Astrocyte (in vitro differentiated cells and primary cell): ENCODE data around the gene PNMA1. TPM values are rescaled to one million over a fixed set of nuclear protein-coding genes. Genes with fewer than 3 reads are reported as not detected.
A peak's percentile ranks its signal among the peaks of the same experiment; 100 is the strongest.

Experiments
- DNase-seq: peaks from one replicate; pipeline ENCODE4 v3.0.0-alpha.2; 2010; ENCODE audit warnings: low read depth
- FAIRE-seq: peaks from 2 replicates; lab custom pipeline; 2011; peaks lifted over from hg19 to GRCh38; lab: Jason Lieb, UNC
- H2AFZ ChIP-seq: 2 replicates; pipeline ENCODE4 v1.6.0; 2012; ENCODE audit warnings: low read depth, low read length, inconsistent platforms
- H3K27ac ChIP-seq: 2 replicates; pipeline ENCODE4 v1.5.1; 2011; ENCODE audit warnings: low read depth, low read length, inconsistent platforms
- H3K27me3 ChIP-seq: 2 replicates; pipeline ENCODE4 v1.6.0; 2011; ENCODE audit warnings: low read length, inconsistent platforms; ENCODE audit not compliant: insufficient read depth
- H3K36me3 ChIP-seq: 2 replicates; pipeline ENCODE4 v1.5.1; 2011; ENCODE audit warnings: low read length, inconsistent platforms; ENCODE audit not compliant: insufficient read depth
- H3K4me1 ChIP-seq: 2 replicates; pipeline ENCODE4 v1.5.1; 2011; ENCODE audit warnings: low read length, inconsistent platforms; ENCODE audit not compliant: insufficient read depth
- H3K4me2 ChIP-seq: 2 replicates; pipeline ENCODE4 v1.6.0; 2012; ENCODE audit warnings: low read length, inconsistent platforms
- H3K4me3 ChIP-seq: 2 replicates; pipeline ENCODE4 v1.5.1; 2011; ENCODE audit warnings: low read depth, mild to moderate bottlenecking, low read length, inconsistent platforms; ENCODE audit not compliant: insufficient read depth
- H3K79me2 ChIP-seq: 2 replicates; pipeline ENCODE4 v1.6.0; 2012; ENCODE audit warnings: mild to moderate bottlenecking, low read length, inconsistent platforms; ENCODE audit not compliant: insufficient read depth
- H3K9ac ChIP-seq: 2 replicates; pipeline ENCODE4 v1.6.0; 2012; ENCODE audit warnings: mild to moderate bottlenecking, low read length, inconsistent platforms
- H3K9me3 ChIP-seq: 2 replicates; pipeline ENCODE4 v1.5.1; 2012; ENCODE audit warnings: low read depth, mild to moderate bottlenecking, low read length, inconsistent platforms; ENCODE audit not compliant: insufficient read depth
- H4K20me1 ChIP-seq: 2 replicates; pipeline ENCODE4 v1.6.0; 2012; ENCODE audit warnings: low read length, inconsistent platforms; ENCODE audit not compliant: insufficient read depth
- H3K27ac Mint-ChIP-seq: one replicate; pipeline ENCODE4 v1.8.0; 2021; ENCODE audit warnings: mild to moderate bottlenecking, mixed read lengths; ENCODE audit not compliant: unreplicated experiment
- H3K27me3 Mint-ChIP-seq: one replicate; pipeline ENCODE4 v1.8.0; 2021; ENCODE audit warnings: low read depth, mixed read lengths; ENCODE audit not compliant: unreplicated experiment
- H3K36me3 Mint-ChIP-seq: one replicate; pipeline ENCODE4 v1.8.0; 2021; ENCODE audit warnings: low read depth, mixed read lengths; ENCODE audit not compliant: unreplicated experiment
- H3K4me1 Mint-ChIP-seq: one replicate; pipeline ENCODE4 v1.8.0; 2021; ENCODE audit warnings: low read depth, mixed read lengths; ENCODE audit not compliant: unreplicated experiment
- H3K4me3 Mint-ChIP-seq: one replicate; pipeline ENCODE4 v1.8.0; 2021; ENCODE audit warnings: mild to moderate bottlenecking, moderate library complexity, mixed read lengths; ENCODE audit not compliant: unreplicated experiment
- H3K9me3 Mint-ChIP-seq: one replicate; pipeline ENCODE4 v1.8.0; 2021; ENCODE audit warnings: mild to moderate bottlenecking, mixed read lengths; ENCODE audit not compliant: unreplicated experiment
- EZH2 ChIP-seq: IDR thresholded peaks from 2 replicates; pipeline ENCODE4 v1.6.1; 2012; ENCODE audit warnings: mild to moderate bottlenecking, low read length, inconsistent platforms; ENCODE audit not compliant: insufficient read depth
- total RNA-seq: library from RNA; stranded (reverse); gene quantifications from 2 replicates; pipeline ENCODE4 v1.2.1, GENCODE V29; 2021
- TF ChIP-seq, protein P1 (sequence below): IDR thresholded peaks from 2 replicates; pipeline ENCODE4 v1.5.1; 2011; ENCODE audit warnings: low read depth, mild to moderate bottlenecking, inconsistent platforms, low read length, moderate library complexity; ENCODE audit not compliant: insufficient read depth

Gene PNMA1
- total RNA-seq, 1 donor from 2014 or later, result 67.4 TPM

DNA sequence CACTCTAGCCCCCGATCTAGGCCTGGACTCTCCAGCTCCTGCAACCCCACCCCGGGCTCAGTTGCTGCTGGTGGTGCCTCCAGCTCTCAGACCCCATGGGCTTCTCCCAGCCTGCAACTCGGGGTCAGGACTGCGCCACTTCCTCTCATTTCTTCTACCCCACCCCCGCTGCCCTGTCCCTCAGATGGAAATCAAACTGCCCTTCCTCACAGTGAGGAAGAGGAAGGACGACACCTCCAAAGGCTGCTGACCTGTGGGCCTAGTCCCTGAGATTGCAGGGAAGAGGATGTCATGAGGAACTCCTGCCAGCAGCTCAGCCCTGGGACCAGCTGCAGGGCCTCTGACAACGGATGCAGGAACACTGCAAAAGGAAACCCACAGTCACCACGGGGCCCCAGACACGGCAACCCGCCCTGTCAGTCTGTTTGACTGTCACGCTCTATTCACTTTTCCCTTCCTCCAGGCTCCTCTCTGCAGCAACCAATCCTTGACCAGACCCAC lies 29.3 kb upstream of the PNMA1 start:
- Histone ChIP-seq H3K9ac (peak overlapping the region; percentile 37), H3K4me2 (peak overlapping the region; percentile 82), H2AFZ (no peak overlapping the region), H3K4me3 (no peak overlapping the region), H4K20me1 (peaks cover 100% of the 10 kb centered on the region), H3K27ac (no peak overlapping the region), H3K4me1 (peaks cover 61% of the 10 kb centered on the region), H3K27me3 (no peaks in the 10 kb centered on the region), H3K79me2 (peaks cover 100% of the 10 kb centered on the region), H3K9me3 (no peaks in the 10 kb centered on the region), H3K36me3 (no peaks in the 10 kb centered on the region)
- Mint-ChIP-seq H3K4me1 (peaks cover 65% of the 10 kb centered on the region), H3K4me3 (peak overlapping the region; percentile 50), H3K27ac (peak overlapping the region; percentile 77), H3K9me3 (no peaks in the 10 kb centered on the region), H3K36me3 (no peaks in the 10 kb centered on the region), H3K27me3 (no peaks in the 10 kb centered on the region)
- FAIRE-seq, result no peak
- no peak for DNase-seq
- no peak for TF ChIP-seq EZH2
- TF ChIP-seq, protein P1, sequence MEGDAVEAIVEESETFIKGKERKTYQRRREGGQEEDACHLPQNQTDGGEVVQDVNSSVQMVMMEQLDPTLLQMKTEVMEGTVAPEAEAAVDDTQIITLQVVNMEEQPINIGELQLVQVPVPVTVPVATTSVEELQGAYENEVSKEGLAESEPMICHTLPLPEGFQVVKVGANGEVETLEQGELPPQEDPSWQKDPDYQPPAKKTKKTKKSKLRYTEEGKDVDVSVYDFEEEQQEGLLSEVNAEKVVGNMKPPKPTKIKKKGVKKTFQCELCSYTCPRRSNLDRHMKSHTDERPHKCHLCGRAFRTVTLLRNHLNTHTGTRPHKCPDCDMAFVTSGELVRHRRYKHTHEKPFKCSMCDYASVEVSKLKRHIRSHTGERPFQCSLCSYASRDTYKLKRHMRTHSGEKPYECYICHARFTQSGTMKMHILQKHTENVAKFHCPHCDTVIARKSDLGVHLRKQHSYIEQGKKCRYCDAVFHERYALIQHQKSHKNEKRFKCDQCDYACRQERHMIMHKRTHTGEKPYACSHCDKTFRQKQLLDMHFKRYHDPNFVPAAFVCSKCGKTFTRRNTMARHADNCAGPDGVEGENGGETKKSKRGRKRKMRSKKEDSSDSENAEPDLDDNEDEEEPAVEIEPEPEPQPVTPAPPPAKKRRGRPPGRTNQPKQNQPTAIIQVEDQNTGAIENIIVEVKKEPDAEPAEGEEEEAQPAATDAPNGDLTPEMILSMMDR, result no peak

DNA sequence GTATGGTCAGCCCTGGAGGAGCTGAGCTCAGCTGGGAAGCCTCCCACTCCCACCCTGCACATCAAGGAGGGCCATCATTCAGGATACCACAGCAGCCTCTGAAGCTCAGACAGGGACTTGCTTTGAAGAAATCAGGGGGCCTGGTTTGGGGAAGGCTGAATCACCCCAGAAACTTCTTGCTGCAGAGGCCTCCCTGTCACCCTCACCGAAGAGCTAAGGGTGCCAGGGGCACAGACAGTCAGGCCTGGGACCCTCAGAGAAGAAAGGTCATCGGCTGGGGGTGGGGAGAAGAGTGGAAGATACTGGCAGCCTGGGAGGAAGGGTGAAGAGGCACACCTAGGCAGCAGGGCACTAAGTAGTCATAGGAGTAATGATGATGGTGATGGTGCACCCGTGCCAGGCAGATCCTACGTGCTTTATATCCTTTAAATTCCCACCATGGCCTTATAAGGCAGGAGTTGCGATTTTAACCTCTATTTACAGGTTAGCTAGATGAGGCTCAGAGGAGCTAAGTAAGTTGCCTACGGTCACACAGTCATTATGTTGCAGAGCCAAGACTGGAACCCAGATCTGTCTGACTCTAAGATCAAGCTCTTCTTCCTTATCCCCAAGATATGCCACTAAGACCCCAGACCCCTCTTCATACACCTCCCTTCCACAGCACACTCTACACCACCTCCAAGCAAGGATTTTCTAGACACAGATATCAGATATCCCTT lies 28.5 kb upstream of the PNMA1 start:
- H3K27ac ChIP-seq, result peak overlapping the region; percentile 20
- H4K20me1 ChIP-seq, result peaks cover 96% of the 10 kb centered on the region
- H3K79me2 ChIP-seq, result peaks cover 96% of the 10 kb centered on the region
- no peak for DNase-seq
- peak overlapping the region; percentile 37 for H3K9ac ChIP-seq
- peaks cover 61% of the 10 kb centered on the region for H3K4me1 ChIP-seq
- TF ChIP-seq, protein P1, result no peak
- no peak for TF ChIP-seq EZH2
- no peaks in the 10 kb centered on the region for H3K27me3 ChIP-seq
- H3K27me3 Mint-ChIP-seq, result no peaks in the 10 kb centered on the region
- no peak overlapping the region for H3K4me3 ChIP-seq
- H3K27ac Mint-ChIP-seq, result no peak overlapping the region
- peak overlapping the region; percentile 82 for H3K4me2 ChIP-seq
- no peaks in the 10 kb centered on the region for H3K36me3 Mint-ChIP-seq
- H2AFZ ChIP-seq, result no peak overlapping the region
- H3K36me3 ChIP-seq, result no peaks in the 10 kb centered on the region
- H3K9me3 Mint-ChIP-seq, result no peaks in the 10 kb centered on the region
- no peak for FAIRE-seq
- H3K4me1 Mint-ChIP-seq, result peaks cover 65% of the 10 kb centered on the region
- H3K9me3 ChIP-seq, result no peaks in the 10 kb centered on the region
- H3K4me3 Mint-ChIP-seq, result peak overlapping the region; percentile 48
